HEK293 (cell line): ENCODE measurements around the gene PAX2.

Source experiments
- MZF1 ChIP-seq: fragments of 450-650 bp; formaldehyde crosslinking; IDR thresholded peaks from 2 replicates; pipeline ENCODE4 v1.5.1; 2017; ENCODE audit warnings: missing biosample characterization, missing genetic modification characterization, borderline replicate concordance
- TF ChIP-seq, protein P1 (sequence below): fragments of 450-650 bp; formaldehyde crosslinking; IDR thresholded peaks from 2 replicates; pipeline ENCODE4 v1.5.1; 2016; ENCODE audit warnings: missing biosample characterization, missing genetic modification characterization

- TF ChIP-seq, protein P1, sequence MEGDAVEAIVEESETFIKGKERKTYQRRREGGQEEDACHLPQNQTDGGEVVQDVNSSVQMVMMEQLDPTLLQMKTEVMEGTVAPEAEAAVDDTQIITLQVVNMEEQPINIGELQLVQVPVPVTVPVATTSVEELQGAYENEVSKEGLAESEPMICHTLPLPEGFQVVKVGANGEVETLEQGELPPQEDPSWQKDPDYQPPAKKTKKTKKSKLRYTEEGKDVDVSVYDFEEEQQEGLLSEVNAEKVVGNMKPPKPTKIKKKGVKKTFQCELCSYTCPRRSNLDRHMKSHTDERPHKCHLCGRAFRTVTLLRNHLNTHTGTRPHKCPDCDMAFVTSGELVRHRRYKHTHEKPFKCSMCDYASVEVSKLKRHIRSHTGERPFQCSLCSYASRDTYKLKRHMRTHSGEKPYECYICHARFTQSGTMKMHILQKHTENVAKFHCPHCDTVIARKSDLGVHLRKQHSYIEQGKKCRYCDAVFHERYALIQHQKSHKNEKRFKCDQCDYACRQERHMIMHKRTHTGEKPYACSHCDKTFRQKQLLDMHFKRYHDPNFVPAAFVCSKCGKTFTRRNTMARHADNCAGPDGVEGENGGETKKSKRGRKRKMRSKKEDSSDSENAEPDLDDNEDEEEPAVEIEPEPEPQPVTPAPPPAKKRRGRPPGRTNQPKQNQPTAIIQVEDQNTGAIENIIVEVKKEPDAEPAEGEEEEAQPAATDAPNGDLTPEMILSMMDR (tag by site-specific recombination): no peak
- TF ChIP-seq MZF1: no peak
Observed at GRCh38 chr10:100810091-100810834, 64.9 kb downstream of the PAX2 start.
